ENCODE results near the gene RIPK4.

RIPK4 gene

GRCh38 chr21:41769111-41769510 is 2.3 kb upstream of the RIPK4 start:
- DNase-seq (ENCODE audit: low read depth in 2 of 2) = no peak

GRCh38 chr21:41768437-41769042 is 1.7 kb upstream of the RIPK4 start:
- no peak for DNase-seq (ENCODE audit: low read depth in 2 of 2)

DNA sequence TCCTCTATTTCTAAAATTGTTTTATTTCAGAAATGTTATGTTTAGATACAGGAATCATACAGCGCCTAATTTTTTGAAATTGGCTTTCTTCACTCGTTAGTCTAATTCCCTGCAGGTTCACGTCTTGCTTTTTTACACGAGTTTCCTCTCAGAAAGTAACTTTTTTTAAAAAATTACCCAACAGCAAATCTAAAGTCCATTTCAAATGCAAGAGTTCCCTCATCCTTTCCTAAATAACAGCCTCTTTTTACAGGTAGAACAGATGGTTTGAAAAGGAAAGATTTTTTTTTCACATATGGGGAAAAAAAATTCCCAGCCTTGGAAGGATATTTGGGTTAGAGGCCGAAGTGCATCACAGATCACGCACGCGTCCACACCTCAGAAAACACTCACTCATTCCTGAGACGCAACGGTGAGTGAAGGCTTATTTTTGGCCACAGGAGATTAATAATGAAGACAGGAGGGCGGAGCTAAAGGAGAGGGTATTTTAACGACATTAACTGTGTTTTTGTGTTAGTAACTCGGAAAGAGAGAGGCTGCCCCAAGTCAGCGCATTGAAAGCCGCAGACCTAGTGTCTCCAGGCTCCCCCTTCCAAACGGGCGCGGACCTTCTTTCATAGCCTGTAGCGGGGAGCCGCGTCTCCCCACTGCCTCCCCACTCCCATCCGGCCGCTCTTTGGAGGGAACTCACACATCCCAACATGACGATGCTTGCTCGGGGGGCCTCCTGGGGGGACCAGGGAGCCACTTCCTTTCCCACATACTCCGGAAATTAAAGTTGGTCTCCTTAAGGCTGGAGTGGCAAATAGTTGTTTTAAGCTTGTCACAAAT is 969 bp upstream of the RIPK4 start:
- DNase-seq (ENCODE audit: low read depth in 2 of 2) = no peak

DNA sequence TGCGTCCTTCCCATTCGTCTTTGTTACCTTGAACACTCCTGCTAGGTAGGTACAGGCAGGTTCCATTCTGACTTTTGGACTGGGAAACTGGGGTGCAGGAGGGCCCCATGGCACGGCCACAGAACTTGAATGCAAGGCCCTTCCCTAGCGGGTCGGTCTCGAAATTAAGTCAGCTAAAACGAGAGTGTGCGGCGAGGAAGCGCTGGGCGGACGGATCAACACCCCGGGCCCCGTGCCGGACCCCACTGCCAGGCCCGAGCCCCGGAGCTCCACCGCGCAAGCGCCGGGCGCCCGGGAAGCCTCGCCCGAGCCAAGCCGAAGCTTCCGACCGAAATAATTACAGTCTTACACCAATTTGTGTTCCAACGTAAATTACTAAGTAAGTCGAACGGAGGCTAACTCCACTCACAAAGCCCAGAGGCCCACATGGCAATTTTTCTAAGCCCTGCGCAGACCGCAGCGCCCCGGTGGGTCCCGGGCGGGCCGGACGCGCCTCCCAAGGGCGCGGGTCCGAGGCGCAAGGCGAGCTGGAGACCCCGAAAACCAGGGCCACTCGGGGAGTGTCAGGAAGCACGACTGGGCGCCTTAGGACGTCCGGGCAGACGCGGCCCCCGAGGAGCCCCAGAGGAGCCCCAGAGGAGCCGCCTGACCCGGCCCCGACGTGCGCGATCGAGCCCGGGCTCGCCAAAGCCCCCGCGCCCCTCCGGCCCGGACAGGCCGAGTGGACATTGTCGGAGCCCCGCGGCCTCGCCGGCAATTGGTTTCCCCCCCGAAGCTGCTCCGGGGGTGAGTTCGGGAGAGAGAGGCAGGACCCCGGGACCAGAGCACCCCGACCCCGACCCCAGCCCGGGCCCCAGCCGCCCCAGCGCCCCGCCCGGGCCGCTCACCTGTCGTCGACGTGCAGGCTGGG is 624 bp downstream of the RIPK4 start:
- no peak for DNase-seq (ENCODE audit: low read depth in 2 of 2)

DNA sequence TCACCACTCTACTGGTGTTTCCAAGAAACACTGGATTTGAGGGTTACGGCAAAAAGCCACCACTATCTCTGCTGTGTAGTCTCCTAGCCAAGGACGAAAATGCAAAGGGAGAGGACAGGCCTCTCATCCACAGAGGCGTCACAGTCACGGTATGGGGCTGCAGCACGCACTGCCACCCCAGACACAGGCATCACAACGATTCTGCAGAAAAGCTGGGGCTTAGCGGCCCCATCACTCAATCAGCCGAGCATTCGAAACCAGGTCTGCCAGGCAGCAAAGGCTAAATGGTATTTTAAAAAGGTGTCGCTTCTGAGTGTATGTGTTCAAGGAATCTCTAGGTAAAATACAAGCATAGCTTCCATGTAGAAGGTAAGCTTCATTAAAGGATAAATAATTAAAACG is 1.4 kb downstream of the RIPK4 start:
- DNase-seq (ENCODE audit: low read depth in 2 of 2) = no peak

DNA sequence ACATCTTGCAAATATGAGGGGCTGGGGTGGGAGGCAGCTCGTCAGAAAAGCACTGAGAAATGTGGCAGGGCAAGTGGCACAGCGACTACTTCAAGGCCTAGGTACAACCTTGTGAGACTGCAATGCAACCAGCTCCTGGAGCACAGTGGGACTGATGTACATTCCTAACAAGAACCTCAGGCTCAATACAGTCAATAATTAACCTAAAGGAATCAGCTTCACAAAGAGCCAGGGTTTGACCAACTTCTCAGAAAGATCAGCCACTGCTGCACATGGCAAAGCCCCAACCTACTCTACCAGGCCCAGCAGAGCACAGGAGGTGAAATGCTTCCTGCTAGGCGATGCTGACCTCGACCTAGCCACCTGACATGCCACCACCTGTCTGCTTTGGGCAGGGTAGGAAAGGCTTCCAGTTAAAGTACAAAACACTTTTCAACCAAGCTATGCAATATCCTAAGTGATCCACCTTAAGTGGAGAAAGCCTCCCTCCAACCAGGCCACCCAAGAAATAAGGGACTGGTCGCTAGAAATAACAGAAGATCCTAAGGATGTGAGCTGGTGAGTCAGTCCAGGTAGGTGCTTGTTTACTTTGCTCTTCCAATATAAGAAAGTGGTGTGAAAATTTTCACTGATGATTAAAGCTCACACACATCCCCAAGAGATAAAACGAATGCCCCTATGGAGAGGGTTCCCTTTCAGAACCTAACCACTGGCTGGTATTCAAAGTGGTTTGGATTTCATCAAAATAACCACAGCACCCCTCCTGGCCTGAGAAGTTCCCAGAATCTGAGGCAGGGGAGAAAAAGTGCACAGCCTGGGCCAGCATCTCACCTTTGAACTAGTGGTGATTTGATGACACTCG is 2.1 kb downstream of the RIPK4 start:
- DNase-seq (ENCODE audit: low read depth in 2 of 2) = no peak

GRCh38 chr21:41763996-41764395 is 2.9 kb downstream of the RIPK4 start:
- no peak for DNase-seq (ENCODE audit: low read depth in 2 of 2)

DNA sequence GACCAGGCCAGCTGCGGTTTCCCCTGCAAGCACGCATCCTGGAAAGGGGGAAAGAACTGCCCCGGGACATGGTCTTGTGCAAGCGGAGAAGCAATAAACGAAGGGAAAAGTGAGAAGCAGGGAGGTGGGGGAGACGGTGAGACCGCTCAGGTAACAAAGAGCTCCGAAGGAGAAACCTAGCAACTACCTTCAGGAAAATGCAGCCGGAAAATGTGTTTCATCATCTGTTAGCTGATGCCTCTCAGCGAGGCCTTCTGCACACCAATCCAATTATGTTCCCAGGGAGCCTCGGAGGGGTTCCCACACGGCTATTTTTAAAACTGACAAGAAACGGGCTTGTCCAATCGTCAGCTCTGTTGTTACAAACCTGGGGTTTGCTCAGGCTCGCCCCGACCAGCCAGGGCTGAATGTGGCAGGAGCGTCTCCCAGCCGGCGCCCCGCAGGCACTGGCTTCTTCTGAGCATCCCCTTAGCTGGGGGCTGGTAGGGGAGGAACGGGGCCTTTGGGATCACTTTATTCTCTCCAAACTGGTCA is 3.4 kb downstream of the RIPK4 start:
- DNase-seq (ENCODE audit: low read depth in 2 of 2) = no peak

DNA sequence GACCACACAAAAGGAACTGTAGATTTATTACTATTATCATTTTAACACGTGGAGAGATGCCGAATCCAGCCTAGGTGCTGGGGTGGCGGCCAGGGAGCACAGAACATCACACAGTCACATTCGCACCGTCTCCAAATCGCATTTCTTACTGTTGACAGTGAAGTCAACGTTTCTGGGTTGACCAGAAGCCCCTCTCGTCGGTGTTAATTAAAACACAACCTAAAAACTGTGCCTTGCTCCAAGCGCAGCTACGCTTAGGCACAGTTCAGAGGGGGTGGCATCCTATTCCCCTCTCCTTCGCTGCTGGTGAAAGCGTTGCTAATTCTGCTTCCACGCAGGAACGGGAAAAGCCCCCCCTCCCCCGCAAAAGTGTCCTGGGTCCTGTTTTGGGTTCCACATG is 4.1 kb downstream of the RIPK4 start:
- no peak for DNase-seq (ENCODE audit: low read depth in 2 of 2)

- no peak for DNase-seq (ENCODE audit: low read depth in 2 of 2)
These were observed 4.8 kb downstream of the RIPK4 start for GRCh38 chr21:41761934-41762635.

DNA sequence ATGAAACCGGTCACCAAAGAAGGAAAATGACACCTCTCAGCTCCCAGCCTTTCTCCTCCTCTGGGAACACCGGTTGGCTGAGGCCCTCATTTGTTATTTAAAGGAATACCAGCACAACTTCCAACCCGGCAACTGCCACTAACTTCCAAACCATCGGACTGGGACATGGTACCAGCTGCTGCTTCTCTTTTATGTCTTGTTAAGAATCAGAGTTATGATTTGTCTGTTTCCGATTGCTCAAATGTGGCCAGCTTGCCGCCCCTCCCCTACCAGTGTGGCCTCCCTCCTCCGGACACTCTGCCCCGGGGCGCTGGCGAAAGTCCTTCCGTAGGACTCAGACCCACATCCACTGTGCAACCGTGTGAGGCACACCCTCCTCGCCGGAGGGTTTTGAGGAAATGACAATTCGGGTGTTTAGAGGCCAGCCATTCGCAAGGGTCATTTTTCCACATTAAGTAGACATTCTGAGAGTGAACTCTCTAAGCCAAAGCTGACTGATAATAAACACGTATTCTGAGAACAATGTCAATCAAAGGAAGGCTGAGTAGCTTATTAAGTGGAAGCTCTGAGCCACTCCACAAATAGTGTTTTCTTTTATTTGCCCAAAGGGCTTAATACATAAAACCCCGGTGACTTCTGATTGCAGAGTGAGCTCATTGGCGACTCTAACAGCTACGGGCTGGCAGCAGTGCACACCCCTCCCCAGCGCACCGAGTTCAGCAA is 5.5 kb downstream of the RIPK4 start:
- DNase-seq (ENCODE audit: low read depth in 2 of 2) = no peak

DNA sequence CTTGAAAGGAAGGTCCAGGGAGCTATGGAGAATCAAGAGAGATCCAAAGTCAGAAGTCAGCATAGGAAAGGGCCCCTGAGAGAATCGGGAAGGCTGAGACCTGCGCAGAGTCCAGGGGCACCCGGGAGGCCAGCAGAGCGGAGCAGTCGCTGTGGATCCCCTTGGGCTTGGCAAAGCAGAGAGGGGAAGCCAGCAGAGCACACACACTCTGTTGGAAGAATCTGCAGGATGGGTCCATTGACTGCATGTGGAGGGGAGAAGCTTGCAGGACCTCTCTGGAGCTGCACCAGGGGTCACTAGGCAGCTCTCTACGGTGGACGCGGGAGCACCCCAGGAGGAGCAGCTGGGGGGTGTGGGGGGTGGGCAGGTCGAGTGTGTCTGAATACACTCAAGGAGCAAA is 6.4 kb downstream of the RIPK4 start:
- DNase-seq (ENCODE audit: low read depth in 2 of 2) = no peak

DNA sequence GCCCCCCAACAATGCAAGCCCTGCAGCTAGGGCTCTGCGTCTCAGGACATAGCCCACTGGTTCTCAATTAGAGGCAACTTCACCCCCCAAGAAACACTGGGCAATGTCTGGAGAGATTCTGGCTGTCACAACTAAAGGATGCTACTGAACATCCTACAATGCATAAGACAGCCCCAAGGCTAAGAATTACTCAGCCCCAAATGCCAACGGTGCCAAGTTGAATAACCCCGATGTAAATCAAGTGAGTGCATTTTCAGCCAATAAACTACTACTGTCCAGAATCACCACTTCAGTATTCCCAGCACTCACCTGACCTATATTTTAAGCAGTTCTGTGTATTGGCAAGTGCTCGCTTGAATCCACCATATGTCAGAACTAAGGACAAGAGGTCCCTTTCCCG is 6.9 kb downstream of the RIPK4 start:
- no peak for DNase-seq (ENCODE audit: low read depth in 2 of 2)

DNA sequence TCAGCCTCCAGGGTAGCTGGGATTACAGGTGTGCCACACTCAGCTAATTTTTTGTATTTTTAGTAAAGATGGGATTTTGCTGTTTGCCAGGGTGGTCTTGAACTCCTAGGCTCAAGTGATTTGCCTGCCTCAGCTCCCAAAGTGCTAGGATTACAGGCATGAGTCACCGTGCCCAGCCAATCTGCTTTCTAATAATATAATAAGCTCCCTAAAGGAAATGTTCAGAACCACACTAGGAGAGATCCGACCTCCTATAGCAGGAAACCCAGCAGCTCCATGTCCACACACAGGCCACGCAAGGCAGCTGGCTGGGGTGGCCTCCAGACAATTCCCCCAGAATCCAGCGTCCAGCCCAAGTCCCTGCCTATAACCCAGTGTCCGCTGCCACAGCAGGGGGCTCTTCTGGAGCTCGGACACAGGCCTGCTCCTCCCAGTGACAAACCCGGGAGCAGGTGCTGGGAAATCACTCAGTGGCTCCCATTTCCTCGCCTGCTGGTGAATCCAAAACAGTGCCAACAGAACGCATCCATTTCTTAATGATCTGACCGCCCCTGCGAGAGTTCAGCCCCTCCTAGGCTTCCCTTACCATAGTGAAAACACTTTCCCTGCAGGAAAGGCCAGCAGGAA is 7.5 kb downstream of the RIPK4 start:
- DNase-seq (ENCODE audit: low read depth in 2 of 2) = no peak

DNA sequence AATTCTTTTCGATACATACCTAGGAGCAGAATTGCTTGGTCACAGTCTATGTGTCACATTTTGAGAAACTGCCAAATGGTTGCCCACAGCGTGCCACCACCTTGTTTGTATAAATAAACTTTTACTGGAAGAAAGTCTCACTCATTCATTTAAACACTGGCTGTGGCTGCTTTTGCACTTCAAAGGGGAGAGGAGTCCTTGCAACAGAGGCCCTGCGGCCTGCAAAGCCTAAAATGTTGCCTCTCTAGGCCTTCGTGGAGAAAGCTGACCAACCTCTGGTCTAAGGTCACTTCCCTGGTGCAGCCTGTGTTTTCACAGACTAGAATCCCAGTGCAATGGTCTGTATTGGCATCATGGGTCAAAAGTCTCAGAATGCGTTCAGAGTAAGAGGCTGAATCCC is 8.3 kb downstream of the RIPK4 start:
- DNase-seq (ENCODE audit: low read depth in 2 of 2) = no peak

DNA sequence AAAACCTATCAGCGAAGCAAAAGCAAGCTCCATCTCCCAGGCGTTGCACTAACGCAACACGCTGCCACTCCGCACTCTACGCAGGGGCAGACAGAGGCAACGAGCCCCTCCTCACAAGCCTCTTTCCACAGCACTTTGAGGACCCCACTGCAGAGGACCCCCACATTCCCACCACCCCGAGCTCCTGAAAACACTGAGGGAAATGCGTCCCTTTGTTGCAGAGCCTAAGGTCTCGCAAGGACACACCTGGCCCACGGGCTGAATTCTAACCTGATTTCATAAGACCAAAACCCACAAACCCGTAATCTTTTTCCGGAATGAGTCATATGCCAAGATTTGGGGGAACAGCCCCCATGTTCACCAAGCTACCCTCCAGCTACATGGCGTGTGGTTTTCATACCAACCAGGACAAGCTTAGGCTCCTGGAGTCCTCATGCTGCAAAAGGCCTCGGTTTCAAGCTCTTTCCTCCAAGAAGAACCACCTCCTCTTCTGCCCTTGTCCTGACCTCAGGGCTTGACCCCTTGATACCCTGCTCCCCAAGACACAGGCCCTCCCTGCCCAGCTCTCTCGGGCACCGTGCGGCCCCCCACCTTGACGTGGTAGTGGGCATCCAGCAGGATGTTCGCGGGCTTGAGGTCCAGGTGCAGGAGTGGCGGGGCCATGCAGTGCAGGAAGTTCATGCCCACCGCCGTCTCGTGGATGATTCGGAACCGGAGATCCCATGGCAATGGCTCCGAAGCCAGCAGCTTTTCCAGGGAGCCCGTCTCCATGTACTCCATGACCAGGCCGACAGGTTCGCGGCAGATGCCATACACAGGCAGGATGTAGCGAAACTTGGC is 10.7 kb downstream of the RIPK4 start:
- no peak for DNase-seq (ENCODE audit: low read depth in 2 of 2)

- DNase-seq (ENCODE audit: low read depth in 2 of 2) = no peak
These were observed 11.5 kb downstream of the RIPK4 start for GRCh38 chr21:41755258-41755933.

- DNase-seq (ENCODE audit: low read depth in 2 of 2) = no peak
These were observed 12.4 kb downstream of the RIPK4 start for GRCh38 chr21:41754479-41754891.

All from stimulated activated CD8-positive, alpha-beta memory T cell treated with anti-CD3 and anti-CD28 coated beads, Interleukin-2, amount 100 ng/mL, for 1 hour (primary cell).